GM23248 (cell line): ENCODE measurements around the gene NEUROD1.

Experiments used
- EZH2 ChIP-seq: fragments of 200-600 bp; sonication (generic); IDR thresholded peaks from 2 replicates; pipeline ENCODE4 v1.6.1; 2018; ENCODE audit warnings: antibody characterized with exemption, mild to moderate bottlenecking; ENCODE audit not compliant: insufficient read depth, poor library complexity, severe bottlenecking
- EZH2phosphoT487 ChIP-seq: fragments of 200-600 bp; sonication (generic); IDR thresholded peaks from 2 replicates; pipeline ENCODE4 v1.6.1; 2018; ENCODE audit warnings: antibody characterized with exemption, moderate library complexity, mild to moderate bottlenecking, low read depth; ENCODE audit not compliant: insufficient read depth

DNA sequence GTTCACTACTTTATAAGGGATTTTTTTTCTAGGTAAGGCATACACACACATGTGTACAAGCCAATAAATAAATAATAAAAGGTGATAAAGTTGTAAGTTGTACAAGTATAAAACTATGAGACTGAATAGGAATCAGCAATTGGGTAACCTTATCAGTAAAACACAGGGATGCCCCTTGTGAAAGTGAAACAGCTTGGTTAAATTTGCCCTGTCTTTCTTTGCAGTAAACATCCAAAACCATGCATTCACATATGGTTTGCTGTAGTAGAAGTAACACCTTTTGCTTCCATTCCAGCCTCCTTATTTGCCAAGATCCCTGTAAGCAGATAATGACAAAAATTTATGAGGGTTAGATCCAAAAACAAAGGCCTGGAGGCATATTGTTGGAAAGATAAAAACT, 44.3 kb upstream of the NEUROD1 start:
- TF ChIP-seq EZH2phosphoT487 = no peak
- no peak for TF ChIP-seq EZH2
